MM.1S (cell line): Measurements from ENCODE around the gene LINS1.

ENCODE experiments used
- CTCF ChIP-seq: fragments of 300-600 bp; sonication (generic); IDR thresholded peaks from 2 replicates; pipeline ENCODE4 v1.5.1; 2016; ENCODE audit warnings: antibody characterized with exemption, low read length, mixed read lengths
- EZH2 ChIP-seq: fragments of 300-600 bp; sonication (generic); optimal IDR thresholded peaks from 2 replicates; pipeline ENCODE3; 2017; ENCODE audit warnings: low read depth, mild to moderate bottlenecking, antibody characterized with exemption, low read length, mixed read lengths
- EZH2phosphoT487 ChIP-seq: fragments of 300-600 bp; sonication (generic); IDR thresholded peaks from 2 replicates; pipeline ENCODE4 v1.6.1; 2018; ENCODE audit warnings: antibody characterized with exemption, low read length

- TF ChIP-seq CTCF (no peak), EZH2phosphoT487 (no peak), EZH2 (no peak)
Measured at GRCh38 chr15:100648951-100649350, 47.0 kb upstream of the LINS1 start.
